T47D (cell line): ENCODE data around the gene YPEL2.
A peak's percentile ranks its signal among the peaks of the same experiment; 100 is the strongest.

ENCODE experiments used
- DNase-seq, 2 experiments: peaks; one replicate each; pipeline versions ENCODE4 v3.0.0 to v3.0.0-alpha.2; 2011 to 2012; ENCODE audit warnings: low read depth in 1 of 2, low spot score in 1 of 2
- JUND ChIP-seq: IDR thresholded peaks from 2 replicates; pipeline ENCODE4 v1.6.1; 2012; ENCODE audit warnings: low read depth
- in situ Hi-C: cut with HindIII; loops from 2 replicates; pipeline ENCODE4 v1.10.0; 2016; ENCODE audit warnings: low sequenced_read_pairs, low pct_unique_long_range_greater_than_20kb

The YPEL2 gene

DNA sequence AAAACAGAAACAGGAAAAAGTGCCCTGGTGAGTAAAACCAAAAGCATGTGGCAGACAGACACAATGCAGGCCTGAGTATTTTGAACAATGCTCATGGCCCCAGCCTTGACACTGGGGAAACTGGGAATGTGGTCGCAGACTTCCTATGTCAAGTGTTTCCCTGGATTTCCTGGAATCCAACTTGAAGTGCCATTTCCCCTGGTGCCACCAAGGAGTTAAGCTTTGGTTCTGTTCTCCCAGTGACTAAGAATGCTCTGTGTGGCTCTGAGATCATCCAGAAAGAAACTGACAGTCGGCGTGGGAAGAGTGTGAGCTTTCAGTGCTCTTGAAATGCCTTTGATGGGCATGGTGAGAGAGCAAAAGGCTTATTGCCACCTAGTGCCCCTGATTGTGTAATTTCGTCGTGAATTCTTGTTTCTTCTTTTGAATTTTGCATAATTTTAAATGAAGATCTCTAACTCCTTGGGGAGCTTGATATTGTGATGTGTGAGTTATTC lies 96.0 kb downstream of the YPEL2 start:
- in situ Hi-C loops = no loop called here
- DNase-seq = peak in 1 of 2 experiments; percentile 27
- no peak for TF ChIP-seq JUND

DNA sequence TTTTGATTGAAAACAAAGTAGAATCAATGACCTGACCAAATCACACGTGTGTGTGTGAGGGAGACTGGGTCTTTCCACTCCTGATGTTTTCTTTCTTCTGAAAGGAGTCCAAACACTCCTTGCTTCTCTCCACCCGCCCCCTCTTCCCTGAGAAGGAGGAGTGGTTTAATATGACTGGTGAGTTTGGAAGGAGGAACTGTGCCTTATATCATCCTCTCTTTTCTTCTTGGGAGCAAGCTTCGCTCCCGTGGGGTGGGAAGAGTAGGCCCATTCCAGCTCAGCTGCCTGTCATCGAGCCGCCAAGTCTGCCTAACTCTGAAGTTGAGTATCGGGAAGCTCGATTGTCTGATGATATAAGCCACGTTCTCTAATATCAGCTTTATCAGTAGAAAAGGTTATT lies 96.5 kb downstream of the YPEL2 start:
- no peak for DNase-seq
- in situ Hi-C loops = no loop called here
- TF ChIP-seq JUND = no peak

DNA sequence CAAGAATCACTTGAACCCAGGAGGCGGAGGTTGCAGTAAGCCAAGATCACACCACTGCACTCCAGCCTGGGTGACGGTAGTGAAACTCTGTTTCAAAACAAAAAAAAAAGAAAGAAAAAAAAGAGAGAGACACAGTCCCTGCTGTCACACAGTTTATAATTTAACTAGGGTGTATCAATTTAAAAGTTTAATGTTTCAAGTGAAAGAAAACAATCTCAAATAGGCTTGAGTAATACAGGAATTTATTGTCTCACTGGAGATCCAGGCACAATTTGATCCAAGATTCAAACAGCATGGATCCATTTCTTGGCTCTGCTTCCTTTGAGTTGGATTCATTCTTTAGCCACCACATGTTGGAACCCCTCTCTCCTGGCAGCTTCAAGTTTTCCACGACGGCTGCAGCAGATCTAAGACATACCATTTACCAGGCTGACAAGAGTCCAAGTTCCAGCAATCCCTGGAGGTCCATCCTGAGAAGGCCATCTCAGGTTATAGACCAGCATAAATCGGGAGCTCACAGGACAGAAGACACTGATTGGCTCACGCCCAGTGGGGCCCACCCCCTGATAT lies 97.5 kb downstream of the YPEL2 start:
- in situ Hi-C loops = no loop called here
- TF ChIP-seq JUND = no peak
- DNase-seq = no peak

DNA sequence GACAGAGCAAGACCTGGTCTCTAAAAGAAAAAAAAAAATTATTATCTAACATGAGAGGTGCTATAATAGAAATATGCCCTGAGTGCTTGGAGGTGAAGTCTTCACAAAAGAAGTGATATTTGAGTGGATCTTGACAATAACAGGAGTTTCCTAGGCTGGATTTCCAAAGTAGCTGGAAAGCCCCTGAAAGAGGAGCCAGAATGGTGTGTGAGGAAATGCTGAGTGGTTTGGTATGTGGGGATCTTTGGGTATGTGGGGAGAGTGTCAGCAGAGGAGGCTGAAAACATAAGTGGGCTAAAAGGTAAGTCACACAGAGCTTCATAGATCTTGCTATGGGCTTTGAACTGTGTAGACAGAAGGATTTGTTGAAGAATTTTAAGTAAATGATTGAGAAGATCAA lies 100.1 kb downstream of the YPEL2 start:
- in situ Hi-C loops = no loop called here
- no peak for TF ChIP-seq JUND
- DNase-seq = no peak

DNA sequence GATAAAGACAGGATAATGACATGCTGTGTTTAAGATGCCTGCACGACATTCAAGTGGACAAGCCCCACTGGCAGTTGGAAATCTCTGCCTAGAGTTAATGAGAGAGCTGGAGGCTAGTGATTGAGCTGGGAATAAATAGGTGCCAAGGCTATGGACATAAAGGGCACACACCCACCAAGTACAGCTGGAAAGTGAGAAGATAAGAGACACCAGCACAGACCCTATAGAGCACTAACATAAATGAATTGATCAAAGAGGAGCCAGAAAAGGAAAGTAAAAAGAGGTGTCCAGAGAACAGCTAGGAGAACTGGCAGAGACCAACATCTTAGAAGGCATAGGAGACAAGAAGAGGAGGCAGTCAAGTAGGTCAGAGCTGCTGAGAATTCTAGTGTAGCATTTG lies 101.2 kb downstream of the YPEL2 start:
- in situ Hi-C loops = no loop called here
- DNase-seq = no peak
- TF ChIP-seq JUND = no peak

DNA sequence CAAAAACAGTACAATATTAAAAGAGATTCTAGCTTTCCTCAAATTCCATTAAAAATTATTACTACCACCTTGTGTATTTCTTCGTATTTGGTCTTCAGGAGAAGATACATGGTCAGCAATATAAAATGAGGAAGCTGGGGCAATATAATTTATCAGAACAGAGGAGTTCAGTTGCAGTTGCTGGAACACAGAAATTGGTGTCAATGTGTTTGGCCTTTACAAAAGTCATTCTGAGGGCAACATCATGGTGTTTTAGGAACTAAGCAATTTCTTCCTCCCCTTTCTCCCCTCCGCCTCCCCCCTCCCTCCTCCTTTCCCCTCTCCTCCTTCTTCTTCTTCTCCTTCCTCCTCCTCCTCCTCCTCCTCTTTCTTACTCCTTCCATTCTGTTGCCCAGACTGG lies 102.1 kb downstream of the YPEL2 start:
- DNase-seq = no peak
- in situ Hi-C loops = no loop called here
- TF ChIP-seq JUND = no peak

DNA sequence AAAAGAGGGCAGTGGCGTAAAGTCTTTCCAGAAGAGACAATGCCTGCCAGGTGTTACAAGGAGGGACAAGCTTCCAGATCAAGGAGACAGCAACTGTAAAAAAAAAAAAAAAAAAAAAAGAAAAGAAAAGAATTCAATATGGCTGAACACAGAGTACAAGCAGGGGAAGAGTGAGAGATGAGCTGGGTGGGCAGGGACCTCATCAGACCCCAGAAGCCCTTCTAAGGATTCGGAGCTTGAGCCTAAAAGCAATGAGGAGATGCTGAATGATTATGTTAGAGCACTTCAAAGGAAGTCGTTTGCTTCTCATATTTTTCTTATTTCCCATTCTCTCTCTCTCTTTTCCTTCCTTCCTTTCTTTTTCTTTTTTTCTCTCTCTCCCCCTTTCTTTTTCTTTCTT lies 103.0 kb downstream of the YPEL2 start:
- no peak for DNase-seq
- in situ Hi-C loops = no loop called here
- TF ChIP-seq JUND = no peak

DNA sequence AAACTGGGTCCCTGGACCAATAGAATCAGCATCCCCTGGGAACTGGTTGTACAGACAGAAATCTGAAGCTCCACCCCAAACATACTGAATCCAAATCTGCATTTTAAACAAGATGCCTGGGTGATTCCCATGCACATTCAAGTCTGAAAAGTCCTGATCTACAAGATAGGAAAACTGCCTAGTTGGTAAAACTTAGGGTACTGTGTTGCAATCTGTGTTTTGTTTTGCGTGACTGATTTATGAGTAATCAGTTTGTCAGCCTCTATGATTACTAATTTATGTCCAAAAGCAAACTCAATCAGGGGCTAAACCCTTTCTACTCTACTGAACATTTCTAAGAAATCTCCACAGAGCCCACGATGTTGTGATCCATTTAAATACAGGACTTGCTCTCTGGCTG lies 103.8 kb downstream of the YPEL2 start:
- no peak for DNase-seq
- in situ Hi-C loops = no loop called here

DNA sequence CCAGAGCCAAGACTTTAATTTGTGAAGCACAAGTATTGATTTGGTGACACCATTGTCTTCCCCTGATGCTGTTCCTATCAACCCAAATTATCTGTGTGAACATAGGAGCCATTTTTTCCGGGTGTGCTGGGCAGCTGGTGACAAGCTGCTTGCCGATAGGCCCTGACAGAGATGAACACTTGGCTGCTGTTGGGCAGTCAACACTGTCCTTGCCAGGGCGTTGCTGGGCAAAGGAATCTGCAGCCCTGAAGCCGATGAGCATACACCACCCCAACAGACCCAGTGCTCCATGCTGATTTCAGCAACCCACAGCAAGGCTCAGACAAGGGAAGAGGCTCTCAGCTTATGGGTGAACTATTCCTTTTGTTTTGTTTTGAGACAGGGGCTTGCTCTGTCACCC lies 105.4 kb downstream of the YPEL2 start:
- no peak for DNase-seq
- in situ Hi-C loops = no loop called here
- TF ChIP-seq JUND = no peak

More for the DNA sequence above, 103.8 kb downstream of the YPEL2 start:
- no peak for TF ChIP-seq JUND

DNA sequence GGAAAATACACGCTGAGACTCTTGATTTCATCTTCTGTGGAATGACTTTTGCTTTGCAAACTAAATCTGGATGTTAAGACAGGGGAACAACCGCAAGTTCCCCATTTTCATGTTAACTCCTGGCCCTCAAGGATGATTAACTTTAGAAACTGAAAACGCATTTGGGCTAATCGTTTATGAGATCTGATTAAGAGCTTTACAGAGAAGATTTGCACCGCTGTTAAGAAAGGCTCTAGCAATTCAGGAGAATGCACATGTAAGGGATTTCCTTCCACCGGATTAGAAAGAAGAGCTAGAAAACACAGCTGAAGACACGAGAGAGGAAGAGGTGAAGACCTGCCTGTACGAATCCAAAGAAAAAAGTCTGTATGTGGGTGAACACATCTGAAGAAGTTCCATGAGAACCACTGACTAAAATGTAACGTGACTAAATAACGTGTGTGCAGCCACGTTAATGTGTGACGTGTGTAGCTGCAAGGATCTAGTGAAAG lies 106.4 kb downstream of the YPEL2 start:
- no peak for DNase-seq

DNA sequence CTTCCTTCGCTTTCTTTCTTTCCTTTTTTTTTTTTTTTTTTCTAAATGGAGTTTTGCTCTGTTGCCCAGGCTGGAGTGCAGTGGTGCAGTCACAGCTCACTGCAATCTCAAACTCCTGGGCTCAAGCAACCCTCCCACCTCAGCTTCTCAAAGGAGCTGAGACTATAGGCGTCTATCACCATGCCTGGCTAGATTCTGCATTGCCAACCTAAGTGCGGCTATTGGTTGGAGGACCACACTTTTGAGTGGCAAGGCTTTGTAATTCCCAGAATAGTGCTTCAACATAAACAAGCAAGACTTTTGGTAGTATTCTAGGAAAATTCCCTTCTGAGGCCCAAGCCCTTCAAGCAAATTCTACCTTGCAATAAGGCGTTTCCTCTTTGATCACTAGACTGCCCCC lies 107.8 kb downstream of the YPEL2 start:
- in situ Hi-C loops = no loop called here
- peak in 1 of 2 experiments; percentile 17 for DNase-seq
- no peak for TF ChIP-seq JUND

More for the DNA sequence above, 106.4 kb downstream of the YPEL2 start:
- TF ChIP-seq JUND = no peak
- in situ Hi-C loops = no loop called here

DNA sequence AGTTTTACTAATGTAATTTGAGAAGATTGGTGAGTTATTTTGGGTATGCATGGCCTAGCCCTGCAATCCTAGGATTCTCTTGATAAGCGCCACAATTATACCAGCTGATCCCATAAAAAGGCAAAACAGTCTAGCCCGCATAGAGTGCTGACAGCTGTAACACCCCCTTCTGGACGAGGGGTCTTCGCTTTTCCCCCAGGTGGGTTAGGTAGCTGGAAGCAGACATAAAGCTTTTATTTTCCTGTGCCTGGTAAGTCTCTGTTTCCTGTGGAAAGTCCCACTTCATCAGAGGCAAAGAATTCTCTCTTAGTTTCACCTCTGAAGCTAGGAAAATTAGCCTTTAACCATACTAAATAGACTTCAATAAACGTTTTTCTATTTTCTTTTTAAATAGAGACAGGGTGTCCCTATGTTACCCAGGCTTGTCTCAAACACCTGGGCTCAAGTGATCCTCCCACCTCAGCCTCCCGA lies 108.3 kb downstream of the YPEL2 start:
- DNase-seq = no peak
- no peak for TF ChIP-seq JUND
- in situ Hi-C loops = no loop called here

DNA sequence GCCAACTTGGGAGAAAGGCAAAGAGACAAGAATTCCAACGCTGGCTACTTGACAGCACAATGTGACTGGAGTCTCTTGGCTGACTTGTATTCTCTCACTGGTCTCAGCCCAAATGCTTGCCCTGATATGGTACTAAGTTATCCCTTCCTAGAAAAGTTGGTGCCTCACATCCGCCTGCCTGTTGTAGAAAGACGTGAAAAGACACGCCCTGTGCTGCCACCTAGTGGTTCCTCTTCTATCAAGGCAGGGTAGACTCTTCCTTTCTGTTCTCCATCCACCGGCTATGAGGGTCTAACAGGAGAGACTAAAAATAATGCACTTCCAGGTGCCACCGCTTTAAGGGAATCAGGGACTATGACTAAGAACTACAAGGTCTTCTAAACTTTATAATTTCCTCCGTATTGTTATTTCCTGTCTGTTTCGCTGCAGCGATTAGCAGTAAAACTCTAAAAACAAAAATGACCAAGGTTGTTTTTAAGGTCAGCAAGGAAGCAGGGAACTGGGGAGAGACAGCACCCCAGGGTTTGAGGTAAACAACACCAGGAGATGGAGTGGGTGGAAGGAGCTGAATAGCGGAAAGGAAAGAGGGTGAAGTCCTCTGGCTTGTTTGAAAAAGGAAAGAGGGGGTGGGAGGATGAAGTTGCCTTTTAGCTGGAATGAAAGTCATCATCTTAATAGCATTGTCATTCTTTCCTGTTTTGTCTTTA lies 109.5 kb downstream of the YPEL2 start:
- TF ChIP-seq JUND = no peak
- in situ Hi-C loops = no loop called here
- peak; percentile 76 to 90 for DNase-seq

DNA sequence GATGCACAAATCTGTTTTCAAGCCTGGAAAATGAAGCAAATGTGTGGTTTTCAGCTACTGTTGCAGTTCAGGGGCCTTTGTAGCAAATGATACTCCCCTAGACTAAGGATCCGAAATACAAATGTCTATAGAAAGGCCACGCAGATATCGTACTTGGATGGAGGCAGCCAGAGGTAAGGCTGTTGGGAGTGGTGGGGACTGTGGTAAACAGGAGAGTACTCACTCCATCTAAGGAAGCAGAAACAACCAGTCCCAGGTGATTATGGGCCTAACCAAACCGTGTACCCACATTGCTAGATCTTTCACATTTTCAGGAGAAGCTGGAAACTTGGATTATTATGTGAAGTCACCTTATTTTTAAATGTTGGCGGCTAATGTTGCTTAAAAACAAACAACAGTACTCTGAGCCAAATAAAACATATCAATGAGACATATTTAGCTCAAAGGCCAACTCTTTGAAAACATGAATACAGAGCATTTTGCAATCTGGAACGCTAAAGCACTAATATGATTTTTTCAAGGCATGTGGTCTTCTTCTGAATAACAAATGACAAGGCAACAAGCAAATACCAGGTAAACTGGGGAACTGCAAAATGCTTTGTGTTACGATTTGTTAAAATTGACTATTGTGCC lies 110.1 kb downstream of the YPEL2 start:
- no peak for DNase-seq
- no peak for TF ChIP-seq JUND
- in situ Hi-C loops = no loop called here
